SK-N-SH (cell line): ENCODE results near the gene HSDL1. TPM values are rescaled to one million over a fixed set of nuclear protein-coding genes. Genes with fewer than 3 reads are reported as not detected.

Experiments
- CTCF ChIA-PET: fragments of 300-600, 350-600 bp; formaldehyde crosslinking; extraction: SDS; loops from one replicate; lab custom pipeline; 2021; lab: Yijun Ruan, JAX
- POLR2A ChIA-PET: fragments of 350-600 bp; sonication (Branson Sonifier 250); formaldehyde crosslinking; extraction: SDS; loops from one replicate; lab custom pipeline; 2020; ENCODE audit warnings: antibody characterized with exemption, inconsistent platforms; lab: Yijun Ruan, JAX
- DNase-seq: peaks from one replicate; pipeline ENCODE4 v3.0.0; 2012
- H2AFZ ChIP-seq: fragments of 200-600 bp; sonication (generic); 2 replicates; pipeline ENCODE4 v1.8.1; 2016; ENCODE audit warnings: antibody characterized with exemption, mild to moderate bottlenecking, low read depth
- H3F3A ChIP-seq: fragments of 200-600 bp; sonication (generic); replicated peaks from 2 replicates; pipeline ENCODE3; 2016; ENCODE audit warnings: antibody characterized with exemption, mild to moderate bottlenecking; ENCODE audit not compliant: insufficient read depth
- H3K27ac ChIP-seq, 2 experiments: fragments of 200-500 bp in 1 of 2; fragments of 200-600 bp in 1 of 2; sonication (Bioruptor generic) in 1 of 2; sonication (generic), shearing (Covaris generic) in 1 of 2; 2 replicates each; pipeline versions ENCODE4 v1.5.1 to v1.6.1; 2014 to 2016; ENCODE audit warnings: low read depth in 2 of 2, inconsistent platforms in 1 of 2, low read length in 1 of 2, mild to moderate bottlenecking in 1 of 2, mixed read lengths in 1 of 2
- H3K27me3 ChIP-seq: fragments of 200-600 bp; sonication (generic), shearing (Covaris generic); 2 replicates; pipeline ENCODE4 v1.6.1; 2016; ENCODE audit warnings: mixed run types; ENCODE audit not compliant: insufficient read depth
- H3K36me3 ChIP-seq, 2 experiments: fragments of 200-500 bp in 1 of 2; fragments of 200-600 bp in 1 of 2; sonication (Bioruptor generic) in 1 of 2; sonication (generic) in 1 of 2; replicated peaks in 1 of 2; 2 replicates each; pipeline versions ENCODE3 to v1.5.1; 2014 to 2016; ENCODE audit warnings: low read length in 1 of 2, mild to moderate bottlenecking in 1 of 2; ENCODE audit not compliant: insufficient read depth in 2 of 2, control insufficient read depth in 1 of 2
- H3K4me1 ChIP-seq, 2 experiments: fragments of 200-500 bp in 1 of 2; fragments of 200-600 bp in 1 of 2; sonication (Bioruptor generic) in 1 of 2; sonication (generic), shearing (Covaris generic) in 1 of 2; 2 replicates each; pipeline versions ENCODE4 v1.5.1 to v1.6.1; 2014 to 2016; ENCODE audit warnings: low read depth in 1 of 2, low read length in 1 of 2, mixed run types in 1 of 2; ENCODE audit not compliant: insufficient read depth in 2 of 2, control insufficient read depth in 1 of 2
- H3K4me2 ChIP-seq: fragments of 200-600 bp; sonication (generic), shearing (Covaris generic); 2 replicates; pipeline ENCODE4 v1.6.1; 2017; ENCODE audit warnings: mixed run types
- H3K4me3 ChIP-seq, 2 experiments: fragments of 200-500 bp in 1 of 2; fragments of 200-600 bp in 1 of 2; sonication (Bioruptor generic) in 1 of 2; sonication (generic), shearing (Covaris generic) in 1 of 2; 2 replicates each; pipeline versions ENCODE4 v1.5.1 to v1.8.1; 2014 to 2016; ENCODE audit warnings: low read depth in 2 of 2, inconsistent platforms in 1 of 2, low read length in 1 of 2, mild to moderate bottlenecking in 1 of 2, mixed read lengths in 1 of 2, moderate library complexity in 1 of 2
- H3K79me2 ChIP-seq: fragments of 200-600 bp; sonication (generic); 2 replicates; pipeline ENCODE4 v1.8.1; 2017; ENCODE audit warnings: mild to moderate bottlenecking; ENCODE audit not compliant: insufficient read depth
- H3K9ac ChIP-seq: fragments of 200-600 bp; sonication (generic); 2 replicates; pipeline ENCODE4 v1.6.1; 2017; ENCODE audit warnings: mixed run types
- H3K9me2 ChIP-seq: fragments of 200-600 bp; sonication (generic); 2 replicates; pipeline ENCODE4 v1.6.1; 2017; ENCODE audit warnings: mixed run types
- H3K9me3 ChIP-seq: fragments of 200-600 bp; sonication (generic); 2 replicates; pipeline ENCODE4 v1.6.1; 2017; ENCODE audit warnings: mixed run types, mild to moderate bottlenecking, moderate library complexity
- H4K20me1 ChIP-seq: fragments of 200-600 bp; sonication (generic); 2 replicates; pipeline ENCODE4 v1.6.1; 2017; ENCODE audit warnings: mild to moderate bottlenecking, mixed run types; ENCODE audit not compliant: insufficient read depth
- ELF1 ChIP-seq: IDR thresholded peaks from 2 replicates; pipeline ENCODE4 v1.4.0; 2012
- EZH2phosphoT487 ChIP-seq: fragments of 200-600 bp; sonication (generic); IDR thresholded peaks from 2 replicates; pipeline ENCODE4 v1.6.1; 2017; ENCODE audit warnings: low read depth, mixed run types, mild to moderate bottlenecking, antibody characterized with exemption, moderate library complexity, borderline replicate concordance
- FOSL2 ChIP-seq: IDR thresholded peaks from 2 replicates; pipeline ENCODE4 v1.4.0; 2012; ENCODE audit warnings: low read depth, mild to moderate bottlenecking, moderate library complexity, borderline replicate concordance
- FOXM1 ChIP-seq: IDR thresholded peaks from 2 replicates; pipeline ENCODE4 v1.4.0; 2012; ENCODE audit warnings: low read depth, mild to moderate bottlenecking
- GABPA ChIP-seq: IDR thresholded peaks from 2 replicates; pipeline ENCODE4 v1.4.0; 2012; ENCODE audit warnings: low read depth, mild to moderate bottlenecking
- JUND ChIP-seq: IDR thresholded peaks from 2 replicates; pipeline ENCODE4 v1.4.0; 2012
- MEF2A ChIP-seq: IDR thresholded peaks from 2 replicates; pipeline ENCODE4 v1.4.0; 2012; ENCODE audit warnings: low read depth, borderline replicate concordance
- MXI1 ChIP-seq: IDR thresholded peaks from 2 replicates; pipeline ENCODE4 v1.6.1; 2012; ENCODE audit warnings: mild to moderate bottlenecking, low read depth, low read length, improper control_type of control experiment
- NFIC ChIP-seq: IDR thresholded peaks from 2 replicates; pipeline ENCODE4 v1.4.0; 2012; ENCODE audit warnings: borderline replicate concordance
- NRF1 ChIP-seq: IDR thresholded peaks from 2 replicates; pipeline ENCODE4 v1.6.1; 2012; ENCODE audit warnings: low read depth, mild to moderate bottlenecking, low read length
- POLR2AphosphoS5 ChIP-seq: IDR thresholded peaks from 2 replicates; pipeline ENCODE4 v1.6.1; 2012; ENCODE audit warnings: low read depth, low read length
- RAD21 ChIP-seq: IDR thresholded peaks from 2 replicates; pipeline ENCODE4 v1.6.1; 2012; ENCODE audit warnings: mild to moderate bottlenecking, low read length
- RCOR1 ChIP-seq: fragments of 150-350 bp; IDR thresholded peaks from 2 replicates; pipeline ENCODE4 v1.6.1; 2017; ENCODE audit warnings: antibody characterized with exemption, low read length
- SMC3 ChIP-seq: IDR thresholded peaks from 2 replicates; pipeline ENCODE4 v1.6.1; 2012; ENCODE audit warnings: low read depth, low read length, improper control_type of control experiment
- TEAD4 ChIP-seq: IDR thresholded peaks from 2 replicates; pipeline ENCODE4 v1.4.0; 2012; ENCODE audit warnings: mild to moderate bottlenecking, borderline replicate concordance; ENCODE audit not compliant: insufficient read depth
- YY1 ChIP-seq: IDR thresholded peaks from 2 replicates; pipeline ENCODE4 v1.4.0; 2012; ENCODE audit warnings: low read depth, mild to moderate bottlenecking
- WGBS: methylation state at CpG from one replicate; pipeline ENCODE4 v1.1.6; 2017; ENCODE audit warnings: low lambda C conversion rate; 5-methylcytosine and 5-hydroxymethylcytosine counted together
- polyA plus RNA-seq, 3 experiments: library from polyadenylated mRNA; depleted of rRNA; stranded (reverse); fragments of >200 nt; gene quantifications; 2 replicates each; pipeline ENCODE4 v1.2.3, GENCODE V29; 2012
- TF ChIP-seq, protein P1 (sequence below): IDR thresholded peaks from 2 replicates; pipeline ENCODE4 v1.4.0; 2012; ENCODE audit warnings: low read depth, borderline replicate concordance
- TF ChIP-seq, protein P2 (sequence below): IDR thresholded peaks from 2 replicates; pipeline ENCODE4 v1.6.1; 2012; ENCODE audit warnings: mild to moderate bottlenecking, low read depth, low read length, moderate library complexity
- TF ChIP-seq, protein P3 (sequence below): fragments of 200-600 bp; sonication (generic); IDR thresholded peaks from 2 replicates; pipeline ENCODE4 v1.6.1; 2017; ENCODE audit warnings: antibody characterized with exemption, mild to moderate bottlenecking, moderate library complexity
- TF ChIP-seq, protein P4 (sequence below): fragments of 150-350 bp; IDR thresholded peaks from 2 replicates; pipeline ENCODE4 v1.6.1; 2016; ENCODE audit warnings: mild to moderate bottlenecking, low read depth, low read length

The HSDL1 gene
- polyA plus RNA-seq, 1 of the 3 experiments (the other 2 are of a cell fraction): 14.5 TPM

DNA sequence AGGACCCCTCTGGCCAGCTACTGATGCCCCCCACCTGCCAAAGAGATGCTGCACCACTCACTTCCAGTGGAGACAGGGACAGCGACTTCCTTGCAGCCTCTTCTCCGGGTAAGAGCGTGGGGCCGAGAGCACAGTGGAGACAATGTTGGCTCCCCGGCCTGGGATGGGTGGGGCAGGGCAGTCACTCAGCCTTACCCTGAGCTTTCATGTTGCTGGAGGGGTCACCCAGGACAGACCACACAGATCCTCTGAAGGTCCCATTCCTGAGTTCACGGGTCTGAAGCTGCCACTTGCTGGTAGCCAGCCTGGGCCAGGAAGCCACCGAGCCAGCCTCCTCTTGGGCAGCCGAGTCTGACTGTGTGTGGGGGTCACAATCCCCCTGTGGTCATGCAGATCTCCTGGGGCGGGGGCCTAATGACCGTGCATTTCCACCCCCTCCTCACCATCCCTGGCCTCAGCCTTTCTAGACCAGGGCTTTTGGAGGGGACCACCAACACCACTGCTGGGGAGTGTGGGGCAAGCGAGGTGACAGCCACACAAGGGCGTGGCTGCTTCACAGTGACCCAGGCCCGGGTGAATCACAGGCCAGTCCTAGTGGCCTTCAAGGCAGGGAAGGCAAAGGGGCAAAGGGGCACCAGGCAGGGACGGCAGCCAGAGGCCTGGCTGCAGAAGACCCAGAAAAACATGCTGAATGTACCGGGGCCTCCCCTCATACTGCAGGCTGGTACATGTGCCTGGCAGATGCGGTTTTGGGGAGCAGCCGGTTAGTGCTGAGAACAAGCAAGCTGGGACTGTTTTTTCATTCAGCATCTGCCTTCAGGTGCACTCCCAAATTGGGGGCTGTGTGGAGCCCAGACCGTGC lies 31.4 kb upstream of the HSDL1 start:
- no peak for DNase-seq
- Histone ChIP-seq H3K27me3 (no peaks in the 10 kb centered on the region), H3K4me2 (peak overlapping the region; percentile 15; the same call in 1 of the 2 replicates)
- TF ChIP-seq, protein P1, sequence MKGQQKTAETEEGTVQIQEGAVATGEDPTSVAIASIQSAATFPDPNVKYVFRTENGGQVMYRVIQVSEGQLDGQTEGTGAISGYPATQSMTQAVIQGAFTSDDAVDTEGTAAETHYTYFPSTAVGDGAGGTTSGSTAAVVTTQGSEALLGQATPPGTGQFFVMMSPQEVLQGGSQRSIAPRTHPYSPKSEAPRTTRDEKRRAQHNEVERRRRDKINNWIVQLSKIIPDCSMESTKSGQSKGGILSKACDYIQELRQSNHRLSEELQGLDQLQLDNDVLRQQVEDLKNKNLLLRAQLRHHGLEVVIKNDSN: no peak
- TF ChIP-seq JUND: no peak
- TF ChIP-seq, protein P2, sequence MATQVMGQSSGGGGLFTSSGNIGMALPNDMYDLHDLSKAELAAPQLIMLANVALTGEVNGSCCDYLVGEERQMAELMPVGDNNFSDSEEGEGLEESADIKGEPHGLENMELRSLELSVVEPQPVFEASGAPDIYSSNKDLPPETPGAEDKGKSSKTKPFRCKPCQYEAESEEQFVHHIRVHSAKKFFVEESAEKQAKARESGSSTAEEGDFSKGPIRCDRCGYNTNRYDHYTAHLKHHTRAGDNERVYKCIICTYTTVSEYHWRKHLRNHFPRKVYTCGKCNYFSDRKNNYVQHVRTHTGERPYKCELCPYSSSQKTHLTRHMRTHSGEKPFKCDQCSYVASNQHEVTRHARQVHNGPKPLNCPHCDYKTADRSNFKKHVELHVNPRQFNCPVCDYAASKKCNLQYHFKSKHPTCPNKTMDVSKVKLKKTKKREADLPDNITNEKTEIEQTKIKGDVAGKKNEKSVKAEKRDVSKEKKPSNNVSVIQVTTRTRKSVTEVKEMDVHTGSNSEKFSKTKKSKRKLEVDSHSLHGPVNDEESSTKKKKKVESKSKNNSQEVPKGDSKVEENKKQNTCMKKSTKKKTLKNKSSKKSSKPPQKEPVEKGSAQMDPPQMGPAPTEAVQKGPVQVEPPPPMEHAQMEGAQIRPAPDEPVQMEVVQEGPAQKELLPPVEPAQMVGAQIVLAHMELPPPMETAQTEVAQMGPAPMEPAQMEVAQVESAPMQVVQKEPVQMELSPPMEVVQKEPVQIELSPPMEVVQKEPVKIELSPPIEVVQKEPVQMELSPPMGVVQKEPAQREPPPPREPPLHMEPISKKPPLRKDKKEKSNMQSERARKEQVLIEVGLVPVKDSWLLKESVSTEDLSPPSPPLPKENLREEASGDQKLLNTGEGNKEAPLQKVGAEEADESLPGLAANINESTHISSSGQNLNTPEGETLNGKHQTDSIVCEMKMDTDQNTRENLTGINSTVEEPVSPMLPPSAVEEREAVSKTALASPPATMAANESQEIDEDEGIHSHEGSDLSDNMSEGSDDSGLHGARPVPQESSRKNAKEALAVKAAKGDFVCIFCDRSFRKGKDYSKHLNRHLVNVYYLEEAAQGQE: no peak
- no peak for TF ChIP-seq ELF1
- TF ChIP-seq RAD21: no peak
- TF ChIP-seq YY1: no peak
- TF ChIP-seq MEF2A: no peak
- no peak for TF ChIP-seq RCOR1
- no peak for TF ChIP-seq FOSL2
- TF ChIP-seq MXI1: no peak
- TF ChIP-seq POLR2AphosphoS5: no peak; the same call in 1 of the 2 replicates
- TF ChIP-seq, protein P3, sequence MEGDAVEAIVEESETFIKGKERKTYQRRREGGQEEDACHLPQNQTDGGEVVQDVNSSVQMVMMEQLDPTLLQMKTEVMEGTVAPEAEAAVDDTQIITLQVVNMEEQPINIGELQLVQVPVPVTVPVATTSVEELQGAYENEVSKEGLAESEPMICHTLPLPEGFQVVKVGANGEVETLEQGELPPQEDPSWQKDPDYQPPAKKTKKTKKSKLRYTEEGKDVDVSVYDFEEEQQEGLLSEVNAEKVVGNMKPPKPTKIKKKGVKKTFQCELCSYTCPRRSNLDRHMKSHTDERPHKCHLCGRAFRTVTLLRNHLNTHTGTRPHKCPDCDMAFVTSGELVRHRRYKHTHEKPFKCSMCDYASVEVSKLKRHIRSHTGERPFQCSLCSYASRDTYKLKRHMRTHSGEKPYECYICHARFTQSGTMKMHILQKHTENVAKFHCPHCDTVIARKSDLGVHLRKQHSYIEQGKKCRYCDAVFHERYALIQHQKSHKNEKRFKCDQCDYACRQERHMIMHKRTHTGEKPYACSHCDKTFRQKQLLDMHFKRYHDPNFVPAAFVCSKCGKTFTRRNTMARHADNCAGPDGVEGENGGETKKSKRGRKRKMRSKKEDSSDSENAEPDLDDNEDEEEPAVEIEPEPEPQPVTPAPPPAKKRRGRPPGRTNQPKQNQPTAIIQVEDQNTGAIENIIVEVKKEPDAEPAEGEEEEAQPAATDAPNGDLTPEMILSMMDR: no peak
- TF ChIP-seq SMC3: no peak
- no peak for TF ChIP-seq NFIC
- no peak for TF ChIP-seq EZH2phosphoT487
- TF ChIP-seq FOXM1: no peak
- TF ChIP-seq, protein P4, sequence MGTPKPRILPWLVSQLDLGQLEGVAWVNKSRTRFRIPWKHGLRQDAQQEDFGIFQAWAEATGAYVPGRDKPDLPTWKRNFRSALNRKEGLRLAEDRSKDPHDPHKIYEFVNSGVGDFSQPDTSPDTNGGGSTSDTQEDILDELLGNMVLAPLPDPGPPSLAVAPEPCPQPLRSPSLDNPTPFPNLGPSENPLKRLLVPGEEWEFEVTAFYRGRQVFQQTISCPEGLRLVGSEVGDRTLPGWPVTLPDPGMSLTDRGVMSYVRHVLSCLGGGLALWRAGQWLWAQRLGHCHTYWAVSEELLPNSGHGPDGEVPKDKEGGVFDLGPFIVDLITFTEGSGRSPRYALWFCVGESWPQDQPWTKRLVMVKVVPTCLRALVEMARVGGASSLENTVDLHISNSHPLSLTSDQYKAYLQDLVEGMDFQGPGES: no peak
- no peak for TF ChIP-seq NRF1
- no peak for TF ChIP-seq GABPA
- TF ChIP-seq TEAD4: no peak
- TF ChIP-seq, all 33 proteins: peak for 0
- Histone ChIP-seq H3K9me2 (no peaks in the 10 kb centered on the region), H3K4me1 (peaks cover 0 to 7% of the 10 kb centered on the region in 2 experiments; a peak in 1 of 4 replicates), H3K9ac (no peak overlapping the region), H3K36me3 (peaks cover 0 to 29% of the 10 kb centered on the region in 2 experiments), H3K4me3 (no peak overlapping the region), H4K20me1 (0 out of 2 replicates have a peak, but pooled peaks cover 5% of the 10 kb centered on the region), H3K27ac (no peak overlapping the region), H2AFZ (no peak overlapping the region), H3K9me3 (no peaks in the 10 kb centered on the region), H3K79me2 (no peaks in the 10 kb centered on the region), H3F3A (no peaks in the 10 kb centered on the region)
- 94% methylated on average over 12 of the region's 18 CpGs for WGBS
- ChIA-PET POLR2A (interaction anchor here (1.2 kb wide), 1 partner anchor 11 kb away, joined by 4 read pairs; the partner anchor contains the start of gene TAF1C), CTCF (interaction anchor here (0.8 to 9.0 kb wide), 23 partner anchors 8 to 308 kb away, joined by 3 to 109 read pairs (median 7); partner anchors contain the start of genes ADAD2, MBTPS1 and TAF1C)
